HG03064 (cell line): ENCODE measurements around the gene TIMM50.
A peak's percentile ranks its signal among the peaks of the same experiment; 100 is the strongest.
"Not testable (repeated sequence)": the region's sequence is repeated elsewhere in the genome, so short reads cannot be mapped to it uniquely, and the experiment has no call there.

Experiments used
- ATAC-seq: cut with Tn5 transposase; IDR thresholded peaks from one replicate; pipeline ENCODE4 v1.9.1; 2021; ENCODE audit warnings: low read depth; ENCODE audit not compliant: unreplicated experiment

TIMM50 gene

GRCh38 chr19:39480337-39481228 is at the start of gene TIMM50:
TIMM50 (plus strand) TSS chr19:39480838; CDS start chr19:39480854, 16 bp downstream.
- peak; percentile 76 for ATAC-seq

GRCh38 chr19:39432677-39433025 is 48.0 kb upstream of the TIMM50 start:
- ATAC-seq: no peak

DNA sequence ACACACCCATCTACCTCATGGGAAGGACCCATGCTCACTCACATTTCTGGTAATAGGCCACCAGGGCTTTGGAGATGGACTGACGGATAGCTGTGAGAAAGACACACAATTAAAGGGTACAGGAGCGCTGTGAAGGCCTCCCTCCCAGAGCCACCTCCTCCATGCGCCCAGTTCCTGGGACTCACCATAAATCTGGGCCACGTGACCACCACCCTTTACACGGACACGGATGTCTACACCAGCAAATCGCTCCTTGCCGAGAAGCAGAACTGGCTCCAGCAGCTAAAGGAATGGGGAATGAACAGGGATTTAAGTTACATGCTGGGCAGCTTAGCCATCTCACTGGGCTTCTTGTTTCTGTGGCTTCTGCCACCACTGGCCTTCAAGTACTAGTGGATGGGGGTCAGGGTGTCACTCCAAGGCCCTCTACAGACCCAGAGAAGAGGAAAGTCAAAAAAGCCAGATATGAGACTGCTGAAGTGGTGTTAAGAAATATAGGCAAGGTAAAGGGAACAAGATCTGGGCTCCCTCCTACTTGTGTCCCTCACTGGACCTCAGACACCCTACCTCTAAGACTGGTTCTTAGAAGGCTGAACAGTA is 47.1 kb upstream of the TIMM50 start:
- no peak for ATAC-seq

GRCh38 chr19:39434123-39435076 is 46.2 kb upstream of the TIMM50 start:
- ATAC-seq: no peak

GRCh38 chr19:39435499-39436349 is 44.9 kb upstream of the TIMM50 start, which contains the start of gene RPS16:
RPS16 (minus strand) TSS chr19:39435949; CDS start chr19:39435895, 54 bp downstream.
- peak; percentile 64 for ATAC-seq

- no peak for ATAC-seq
Observed at GRCh38 chr19:39436350-39436716, 44.3 kb upstream of the TIMM50 start.

GRCh38 chr19:39438270-39438934 is 42.2 kb upstream of the TIMM50 start:
- no peak for ATAC-seq

GRCh38 chr19:39444598-39445195 is 35.9 kb upstream of the TIMM50 start:
- ATAC-seq: no peak

DNA sequence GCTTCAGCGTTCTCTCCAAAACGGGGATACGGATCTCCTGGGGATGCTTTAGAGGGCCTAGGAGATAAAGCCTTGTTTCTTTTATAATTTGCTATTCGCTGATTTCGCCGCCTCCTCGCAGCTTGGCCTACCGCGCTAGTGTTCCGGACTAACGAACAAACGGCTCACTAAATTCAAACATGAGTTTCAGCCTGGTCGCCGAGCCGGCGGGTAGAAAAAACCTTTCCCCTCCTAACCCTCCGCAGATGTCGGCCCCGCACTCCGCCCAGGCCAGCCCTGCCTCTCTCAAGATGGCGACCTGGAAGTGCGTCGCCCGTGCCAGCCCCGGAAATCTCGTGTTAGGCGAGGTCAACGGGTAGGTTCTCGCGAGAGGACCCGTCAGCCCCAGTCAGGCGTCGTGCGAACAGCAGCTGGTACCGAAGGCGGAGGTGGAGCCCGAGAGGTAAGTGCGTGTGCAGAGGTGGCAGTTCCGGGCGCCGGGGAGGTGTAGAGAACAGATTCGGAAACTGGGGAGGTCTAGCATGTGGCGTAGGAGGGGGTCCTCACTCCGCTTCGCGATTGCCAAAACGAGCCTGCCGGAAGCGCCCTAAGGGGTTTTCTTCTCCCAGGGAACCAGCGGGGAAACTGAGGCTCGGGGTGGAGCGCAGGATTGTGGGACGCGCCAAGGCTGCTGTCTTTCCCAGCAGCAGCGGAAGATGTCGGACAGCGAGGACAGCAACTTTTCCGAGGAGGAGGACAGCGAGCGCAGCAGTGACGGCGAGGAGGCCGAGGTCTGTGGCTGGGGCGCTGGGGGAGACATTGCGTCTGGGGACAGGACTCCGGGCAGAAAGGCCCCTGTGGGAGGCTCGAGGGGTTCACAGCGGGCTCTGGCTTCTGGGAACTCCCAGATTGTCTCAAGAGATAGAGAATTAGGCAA is 35.2 kb upstream of the TIMM50 start, which contains the start of gene SUPT5H:
Gene SUPT5H, plus strand, starts transcription at position 387 of the 916 bp plus-strand sequence. Its CDS starts 309 bp downstream, at position 696.
- peak; percentile 77 for ATAC-seq

- ATAC-seq: no peak
Observed at GRCh38 chr19:39446365-39447084, 34.1 kb upstream of the TIMM50 start.

DNA sequence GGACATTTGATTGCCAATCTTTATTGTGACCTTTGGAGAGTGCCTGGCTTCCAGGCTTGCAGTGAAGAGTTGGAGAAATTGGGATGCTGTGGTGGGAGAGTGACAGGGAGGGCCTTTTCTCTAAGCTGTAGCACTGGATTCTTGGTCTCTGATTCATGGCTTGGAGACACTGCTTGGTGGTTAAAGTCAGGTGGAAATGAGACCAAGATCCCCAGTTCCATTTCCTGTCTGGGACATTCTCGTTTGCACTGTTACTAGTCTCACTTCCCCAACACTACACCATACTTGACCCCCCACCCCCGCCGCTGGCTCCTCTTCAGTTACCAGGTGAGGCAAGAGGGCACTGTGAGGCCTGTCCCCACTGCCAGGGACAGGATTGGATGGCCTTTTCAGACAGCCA is 32.4 kb upstream of the TIMM50 start:
- ATAC-seq: no peak

DNA sequence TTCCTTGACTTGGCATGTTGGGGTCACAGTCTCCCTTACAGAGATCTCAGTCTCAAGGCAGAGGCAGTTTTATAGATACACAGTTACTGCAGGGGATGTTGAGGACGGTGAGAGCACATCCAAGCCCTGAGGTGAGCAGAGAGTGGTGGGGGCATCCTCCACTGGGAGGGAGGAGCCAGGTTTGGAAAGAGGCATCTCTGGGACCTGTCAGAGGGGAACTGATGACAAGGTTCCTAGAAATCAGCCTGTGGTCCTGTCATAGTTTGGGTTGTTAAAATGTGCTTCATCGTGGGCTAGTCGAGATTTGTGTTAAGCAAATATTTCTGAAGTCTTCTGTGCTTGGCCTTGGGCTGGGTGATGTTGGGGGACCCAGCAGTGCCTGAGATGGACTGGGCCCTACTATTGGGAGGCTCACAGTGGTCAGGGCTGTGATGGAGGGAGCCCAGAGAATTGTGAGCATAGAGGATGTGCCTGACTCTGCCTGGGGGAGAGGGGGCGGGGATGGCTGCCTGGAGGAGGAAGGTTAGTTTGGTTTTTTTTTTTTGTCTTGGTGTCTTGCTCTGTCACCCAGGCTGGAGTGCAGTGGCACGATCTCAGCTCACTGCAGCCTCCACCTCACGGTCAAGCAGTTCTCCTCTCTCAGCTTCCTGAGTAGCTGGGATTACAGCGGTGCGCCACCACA is 31.4 kb upstream of the TIMM50 start:
- ATAC-seq: no peak

DNA sequence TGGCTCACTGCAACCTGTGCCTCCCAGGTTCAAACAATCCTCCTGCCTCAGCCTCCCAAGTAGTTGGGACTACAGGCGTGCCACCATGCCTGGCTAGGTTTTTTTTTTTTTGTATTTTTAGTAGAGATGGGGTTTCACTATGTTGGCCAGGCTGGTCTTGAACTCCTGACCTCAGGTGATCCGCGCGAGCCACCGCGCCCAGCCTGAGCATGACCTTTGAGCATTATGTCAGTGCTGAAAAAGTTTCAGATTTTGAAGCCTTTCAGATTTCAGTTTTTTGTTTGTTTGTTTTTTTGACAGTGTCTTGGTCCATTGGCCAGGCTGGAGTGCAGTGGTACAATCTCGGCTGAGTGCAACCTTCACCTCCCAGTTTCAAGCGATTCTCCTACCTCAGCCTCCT is 29.4 kb upstream of the TIMM50 start:
- ATAC-seq: not testable (repeated sequence)

- no peak for ATAC-seq
Observed at GRCh38 chr19:39463403-39463802, 17.2 kb upstream of the TIMM50 start.

GRCh38 chr19:39465956-39466747 is 14.5 kb upstream of the TIMM50 start:
- ATAC-seq: no peak

DNA sequence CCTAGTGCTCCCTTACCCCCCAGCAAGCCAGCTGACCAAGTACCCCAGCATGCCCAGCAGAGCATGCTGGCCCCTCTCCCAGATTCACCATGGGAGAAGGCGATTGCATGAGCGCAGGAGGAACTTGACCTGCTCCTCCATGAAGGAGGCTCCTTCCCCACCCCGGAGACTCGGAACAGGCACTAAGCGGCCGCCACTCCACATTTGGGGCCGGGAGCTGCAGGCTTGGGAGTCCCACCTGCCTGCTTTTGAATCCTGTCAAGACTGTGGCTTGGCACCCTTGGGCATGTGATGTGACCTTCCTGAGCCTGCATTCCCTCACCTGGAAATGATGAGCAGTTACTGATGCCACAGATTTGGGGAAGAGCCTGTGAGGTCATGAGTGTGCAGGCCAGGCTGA is 12.7 kb upstream of the TIMM50 start:
- ATAC-seq: no peak
